ENCODE results near the gene POLL. TPM values are rescaled to one million over a fixed set of nuclear protein-coding genes. Genes with fewer than 3 reads are reported as not detected.

The POLL gene
- total RNA-seq, 1 experiment from 2014 or later: 36.1 TPM

DNA sequence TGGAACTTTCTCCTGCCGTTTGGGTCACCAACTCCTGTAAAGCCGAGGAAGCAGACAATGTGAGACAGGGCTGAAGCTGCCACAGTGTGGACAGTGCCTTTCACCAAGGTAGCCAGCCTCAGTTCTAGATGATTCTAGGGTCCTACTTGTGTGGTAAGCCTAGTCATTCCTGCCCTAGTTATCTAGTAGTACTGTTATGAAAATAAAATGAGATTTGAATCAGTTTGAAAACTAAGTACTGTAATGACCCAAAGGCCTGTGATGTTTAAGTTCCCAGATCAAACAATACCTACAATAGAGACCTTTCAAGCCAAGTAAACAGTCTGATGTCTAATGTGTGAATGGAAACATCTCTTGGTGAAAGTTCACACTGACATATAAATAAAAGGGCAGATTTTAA lies 37.1 kb downstream of the POLL start:
- Histone ChIP-seq H3K4me3 (ENCODE audit: low read depth in 2 of 2, low read length in 2 of 2) (no peak overlapping the region), H3K36me3 (ENCODE audit: control insufficient read depth, insufficient read depth, low read length) (no peaks in the 10 kb centered on the region), H3K27me3 (ENCODE audit: control insufficient read depth, insufficient read depth, low read length) (no peaks in the 10 kb centered on the region), H3K4me1 (ENCODE audit: control insufficient read depth, insufficient read depth, low read length) (no peaks in the 10 kb centered on the region), H3K9me3 (ENCODE audit: control insufficient read depth, insufficient read depth, low read depth, low read length) (no peaks in the 10 kb centered on the region), H3K27ac (ENCODE audit: low read length) (no peak overlapping the region)
- TF ChIP-seq, protein P1, sequence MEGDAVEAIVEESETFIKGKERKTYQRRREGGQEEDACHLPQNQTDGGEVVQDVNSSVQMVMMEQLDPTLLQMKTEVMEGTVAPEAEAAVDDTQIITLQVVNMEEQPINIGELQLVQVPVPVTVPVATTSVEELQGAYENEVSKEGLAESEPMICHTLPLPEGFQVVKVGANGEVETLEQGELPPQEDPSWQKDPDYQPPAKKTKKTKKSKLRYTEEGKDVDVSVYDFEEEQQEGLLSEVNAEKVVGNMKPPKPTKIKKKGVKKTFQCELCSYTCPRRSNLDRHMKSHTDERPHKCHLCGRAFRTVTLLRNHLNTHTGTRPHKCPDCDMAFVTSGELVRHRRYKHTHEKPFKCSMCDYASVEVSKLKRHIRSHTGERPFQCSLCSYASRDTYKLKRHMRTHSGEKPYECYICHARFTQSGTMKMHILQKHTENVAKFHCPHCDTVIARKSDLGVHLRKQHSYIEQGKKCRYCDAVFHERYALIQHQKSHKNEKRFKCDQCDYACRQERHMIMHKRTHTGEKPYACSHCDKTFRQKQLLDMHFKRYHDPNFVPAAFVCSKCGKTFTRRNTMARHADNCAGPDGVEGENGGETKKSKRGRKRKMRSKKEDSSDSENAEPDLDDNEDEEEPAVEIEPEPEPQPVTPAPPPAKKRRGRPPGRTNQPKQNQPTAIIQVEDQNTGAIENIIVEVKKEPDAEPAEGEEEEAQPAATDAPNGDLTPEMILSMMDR (IDR thresholded peaks at IDR 0.05): no peak
- TF ChIP-seq, protein P2, sequence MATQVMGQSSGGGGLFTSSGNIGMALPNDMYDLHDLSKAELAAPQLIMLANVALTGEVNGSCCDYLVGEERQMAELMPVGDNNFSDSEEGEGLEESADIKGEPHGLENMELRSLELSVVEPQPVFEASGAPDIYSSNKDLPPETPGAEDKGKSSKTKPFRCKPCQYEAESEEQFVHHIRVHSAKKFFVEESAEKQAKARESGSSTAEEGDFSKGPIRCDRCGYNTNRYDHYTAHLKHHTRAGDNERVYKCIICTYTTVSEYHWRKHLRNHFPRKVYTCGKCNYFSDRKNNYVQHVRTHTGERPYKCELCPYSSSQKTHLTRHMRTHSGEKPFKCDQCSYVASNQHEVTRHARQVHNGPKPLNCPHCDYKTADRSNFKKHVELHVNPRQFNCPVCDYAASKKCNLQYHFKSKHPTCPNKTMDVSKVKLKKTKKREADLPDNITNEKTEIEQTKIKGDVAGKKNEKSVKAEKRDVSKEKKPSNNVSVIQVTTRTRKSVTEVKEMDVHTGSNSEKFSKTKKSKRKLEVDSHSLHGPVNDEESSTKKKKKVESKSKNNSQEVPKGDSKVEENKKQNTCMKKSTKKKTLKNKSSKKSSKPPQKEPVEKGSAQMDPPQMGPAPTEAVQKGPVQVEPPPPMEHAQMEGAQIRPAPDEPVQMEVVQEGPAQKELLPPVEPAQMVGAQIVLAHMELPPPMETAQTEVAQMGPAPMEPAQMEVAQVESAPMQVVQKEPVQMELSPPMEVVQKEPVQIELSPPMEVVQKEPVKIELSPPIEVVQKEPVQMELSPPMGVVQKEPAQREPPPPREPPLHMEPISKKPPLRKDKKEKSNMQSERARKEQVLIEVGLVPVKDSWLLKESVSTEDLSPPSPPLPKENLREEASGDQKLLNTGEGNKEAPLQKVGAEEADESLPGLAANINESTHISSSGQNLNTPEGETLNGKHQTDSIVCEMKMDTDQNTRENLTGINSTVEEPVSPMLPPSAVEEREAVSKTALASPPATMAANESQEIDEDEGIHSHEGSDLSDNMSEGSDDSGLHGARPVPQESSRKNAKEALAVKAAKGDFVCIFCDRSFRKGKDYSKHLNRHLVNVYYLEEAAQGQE (IDR thresholded peaks at IDR 0.05; ENCODE audit: insufficient read depth in 1 of 2, low read depth in 2 of 2, low read length in 1 of 2): no peak
- no peak for TF ChIP-seq TCF7L2 (IDR thresholded peaks at IDR 0.05; ENCODE audit: low read depth, low read length)
- TF ChIP-seq POLR2AphosphoS5 (IDR thresholded peaks at IDR 0.05; ENCODE audit: low read depth, low read length): no peak
- TF ChIP-seq SIN3A (IDR thresholded peaks at IDR 0.05; ENCODE audit: borderline replicate concordance, insufficient read depth, low read depth, low read length): no peak
- POLR2A ChIA-PET: no interaction called here
- intact Hi-C loops (cut with micrococcal nuclease; ENCODE audit: unreplicated experiment): no loop called here
- CTCF ChIA-PET: interaction anchor here (0.5 kb wide), 2 partner anchors 20 to 248 kb away, joined by 3 to 16 read pairs; no protein-coding TSS in a partner anchor
- no peak for ATAC-seq
- DNase-seq (ENCODE audit: low read depth, low spot score): no peak
- BruUV-seq (replicated peaks): no TSS peak
- in situ Hi-C loops (cut with HindIII; ENCODE audit: low pct_unique_long_range_greater_than_20kb, low sequenced_read_pairs): no loop called here

DNA sequence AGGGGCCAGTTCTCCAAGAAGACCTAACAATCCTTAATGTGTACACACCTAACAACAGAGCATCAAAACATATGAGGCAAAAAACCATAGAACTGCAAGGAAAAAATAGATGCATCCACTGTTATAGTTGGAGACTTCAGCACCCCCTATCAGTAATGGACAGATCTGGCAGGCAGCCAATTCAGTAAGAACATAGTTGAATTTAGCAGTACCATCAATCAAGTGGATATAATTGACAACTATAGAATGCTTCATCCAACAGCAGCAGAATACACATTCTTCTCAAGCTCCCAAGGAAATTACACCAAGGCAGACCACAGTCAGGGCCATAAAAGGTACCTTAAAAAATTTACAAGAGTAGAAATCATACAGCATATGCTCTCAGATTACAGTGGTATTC lies 42.2 kb downstream of the POLL start:
- no peak overlapping the region for H3K4me3 ChIP-seq (ENCODE audit: low read depth in 2 of 2, low read length in 2 of 2)
- no peaks in the 10 kb centered on the region for H3K27me3 ChIP-seq (ENCODE audit: control insufficient read depth, insufficient read depth, low read length)
- ATAC-seq (no peak), DNase-seq (ENCODE audit: low read depth, low spot score) (no peak)
- POLR2A ChIA-PET: interaction anchor here (0.6 kb wide), 1 partner anchor 36 kb away, joined by 6 read pairs; no protein-coding TSS in a partner anchor
- H3K27ac ChIP-seq (ENCODE audit: low read length): no peak overlapping the region
- in situ Hi-C loops (cut with HindIII; ENCODE audit: low pct_unique_long_range_greater_than_20kb, low sequenced_read_pairs): no loop called here
- intact Hi-C loops (cut with micrococcal nuclease; ENCODE audit: unreplicated experiment): no loop called here
- H3K4me1 ChIP-seq (ENCODE audit: control insufficient read depth, insufficient read depth, low read length): no peaks in the 10 kb centered on the region
- no peaks in the 10 kb centered on the region for H3K9me3 ChIP-seq (ENCODE audit: control insufficient read depth, insufficient read depth, low read depth, low read length)
- TF ChIP-seq, protein P2 (IDR thresholded peaks at IDR 0.05; ENCODE audit: insufficient read depth in 1 of 2, low read depth in 2 of 2, low read length in 1 of 2): no peak
- no peak for TF ChIP-seq POLR2AphosphoS5 (IDR thresholded peaks at IDR 0.05; ENCODE audit: low read depth, low read length)
- TF ChIP-seq, protein P1 (IDR thresholded peaks at IDR 0.05): no peak
- no peak for TF ChIP-seq TCF7L2 (IDR thresholded peaks at IDR 0.05; ENCODE audit: low read depth, low read length)
- TF ChIP-seq SIN3A (IDR thresholded peaks at IDR 0.05; ENCODE audit: borderline replicate concordance, insufficient read depth, low read depth, low read length): no peak
- CTCF ChIA-PET: no interaction called here
- BruUV-seq (replicated peaks): no TSS peak
- H3K36me3 ChIP-seq (ENCODE audit: control insufficient read depth, insufficient read depth, low read length): no peaks in the 10 kb centered on the region

Measured in Panc1 (cell line).